ENCODE data around the gene DAPK2.

DAPK2 gene

GRCh38 chr15:64029110-64029509, 17.2 kb downstream of the DAPK2 start:
- DNase-seq (ENCODE audit: extremely low spot score, insufficient read length, low read depth) (no peak), FAIRE-seq (no peak)

GRCh38 chr15:64026591-64026990, 19.7 kb downstream of the DAPK2 start:
- no peak for FAIRE-seq
- no peak for DNase-seq (ENCODE audit: extremely low spot score, insufficient read length, low read depth)

- FAIRE-seq: no peak
- DNase-seq (ENCODE audit: extremely low spot score, insufficient read length, low read depth): no peak
Observed at GRCh38 chr15:64024172-64025050, 21.9 kb downstream of the DAPK2 start.

GRCh38 chr15:64023220-64023619, 23.1 kb downstream of the DAPK2 start:
- no peak for DNase-seq (ENCODE audit: extremely low spot score, insufficient read length, low read depth)
- FAIRE-seq: no peak

- DNase-seq (ENCODE audit: extremely low spot score, insufficient read length, low read depth) (no peak), FAIRE-seq (no peak)
Observed at GRCh38 chr15:64022571-64022970, 23.7 kb downstream of the DAPK2 start.

GRCh38 chr15:64019764-64020163, 26.5 kb downstream of the DAPK2 start:
- DNase-seq (ENCODE audit: extremely low spot score, insufficient read length, low read depth): no peak
- no peak for FAIRE-seq

GRCh38 chr15:64017591-64018163, 28.6 kb downstream of the DAPK2 start:
- FAIRE-seq (no peak), DNase-seq (ENCODE audit: extremely low spot score, insufficient read length, low read depth) (no peak)

GRCh38 chr15:64017082-64017588, 29.1 kb downstream of the DAPK2 start:
- FAIRE-seq (no peak), DNase-seq (ENCODE audit: extremely low spot score, insufficient read length, low read depth) (no peak)

GRCh38 chr15:64016257-64016656, 30.0 kb downstream of the DAPK2 start:
- DNase-seq (ENCODE audit: extremely low spot score, insufficient read length, low read depth): no peak
- no peak for FAIRE-seq

- FAIRE-seq: no peak
Observed at GRCh38 chr15:64014995-64015394, 31.3 kb downstream of the DAPK2 start.

GRCh38 chr15:64013179-64014062, 32.9 kb downstream of the DAPK2 start:
- FAIRE-seq: no peak

More at GRCh38 chr15:64014995-64015394, 31.3 kb downstream of the DAPK2 start:
- DNase-seq (ENCODE audit: extremely low spot score, insufficient read length, low read depth): no peak

GRCh38 chr15:64011736-64012135, 34.5 kb downstream of the DAPK2 start:
- DNase-seq (ENCODE audit: extremely low spot score, insufficient read length, low read depth): no peak
- FAIRE-seq: no peak

More at GRCh38 chr15:64013179-64014062, 32.9 kb downstream of the DAPK2 start:
- DNase-seq (ENCODE audit: extremely low spot score, insufficient read length, low read depth): no peak

GRCh38 chr15:64010719-64011118, 35.6 kb downstream of the DAPK2 start:
- DNase-seq (ENCODE audit: extremely low spot score, insufficient read length, low read depth) (peak; percentile 64), FAIRE-seq (peak; percentile 93)

GRCh38 chr15:64009798-64010261, 36.5 kb downstream of the DAPK2 start:
- DNase-seq (ENCODE audit: extremely low spot score, insufficient read length, low read depth): no peak
- peak; percentile 47 for FAIRE-seq

- no peak for DNase-seq (ENCODE audit: extremely low spot score, insufficient read length, low read depth)
- no peak for FAIRE-seq
Observed at GRCh38 chr15:64009241-64009640, 37.0 kb downstream of the DAPK2 start.

- FAIRE-seq (no peak), DNase-seq (ENCODE audit: extremely low spot score, insufficient read length, low read depth) (no peak)
Observed at GRCh38 chr15:64008177-64008576, 38.1 kb downstream of the DAPK2 start.

- DNase-seq (ENCODE audit: extremely low spot score, insufficient read length, low read depth) (no peak), FAIRE-seq (no peak)
Observed at GRCh38 chr15:64006642-64007041, 39.6 kb downstream of the DAPK2 start.

GRCh38 chr15:64004587-64004986, 41.7 kb downstream of the DAPK2 start:
- DNase-seq (ENCODE audit: extremely low spot score, insufficient read length, low read depth): no peak
- FAIRE-seq: no peak

- DNase-seq (ENCODE audit: extremely low spot score, insufficient read length, low read depth) (no peak), FAIRE-seq (no peak)
Observed at GRCh38 chr15:64004056-64004455, 42.2 kb downstream of the DAPK2 start.

- FAIRE-seq (no peak), DNase-seq (ENCODE audit: extremely low spot score, insufficient read length, low read depth) (no peak)
Observed at GRCh38 chr15:64003182-64003581, 43.1 kb downstream of the DAPK2 start.

Measured in GM18507 (cell line).